H4 (cell line): ENCODE data around the gene TLL1. TPM values are rescaled to one million over a fixed set of nuclear protein-coding genes. Genes with fewer than 3 reads are reported as not detected.

Experiments used
- DNase-seq: peaks from one replicate; pipeline ENCODE4 v3.0.0-alpha.2; 2015; ENCODE audit warnings: low spot score
- total RNA-seq: library from RNA; depleted of rRNA; stranded (reverse); fragments of >200 nt; shearing (Covaris generic); gene quantifications from 2 replicates; pipeline ENCODE4 v1.2.3, GENCODE V29; 2014

The TLL1 gene
- total RNA-seq, 1 experiment from 2014 or later: 0.93 TPM

DNA sequence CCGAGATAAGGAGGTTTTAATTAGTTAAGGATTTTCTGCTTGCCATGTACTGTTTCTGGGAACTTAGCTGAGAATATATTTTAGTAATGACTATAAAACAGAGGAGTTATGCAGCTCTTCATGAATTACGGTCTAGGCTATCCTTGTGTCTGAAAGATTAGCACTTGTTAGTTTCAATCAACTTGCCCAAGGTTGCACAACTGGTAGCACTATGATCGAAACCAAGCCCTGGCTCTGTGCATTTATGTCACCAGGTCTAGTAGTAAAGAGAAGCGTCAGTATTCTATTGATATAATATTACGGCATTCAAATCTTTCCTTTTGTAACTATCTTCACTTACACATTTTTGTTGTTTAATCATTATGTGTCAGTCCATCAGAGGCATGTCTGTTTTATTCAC, 176.0 kb downstream of the TLL1 start:
- no peak for DNase-seq

DNA sequence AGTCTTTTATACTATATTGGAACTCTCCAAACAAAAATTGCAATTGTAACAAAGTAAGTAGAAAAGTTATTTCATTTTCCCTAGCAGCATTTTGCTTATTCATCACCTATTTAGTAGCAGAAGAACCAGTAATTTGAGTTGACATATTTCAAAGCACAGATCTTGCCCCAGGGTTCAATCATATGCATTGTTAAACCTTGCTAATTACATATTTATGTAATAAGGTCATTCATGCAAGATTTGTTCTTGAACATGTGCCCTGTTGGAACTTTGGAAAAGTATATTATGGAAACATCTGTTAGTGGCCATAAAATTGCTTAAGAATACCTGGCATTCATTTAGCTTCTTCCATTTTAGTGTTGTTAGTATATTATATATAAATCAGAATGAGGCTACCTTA, 191.7 kb downstream of the TLL1 start:
- DNase-seq: no peak

DNA sequence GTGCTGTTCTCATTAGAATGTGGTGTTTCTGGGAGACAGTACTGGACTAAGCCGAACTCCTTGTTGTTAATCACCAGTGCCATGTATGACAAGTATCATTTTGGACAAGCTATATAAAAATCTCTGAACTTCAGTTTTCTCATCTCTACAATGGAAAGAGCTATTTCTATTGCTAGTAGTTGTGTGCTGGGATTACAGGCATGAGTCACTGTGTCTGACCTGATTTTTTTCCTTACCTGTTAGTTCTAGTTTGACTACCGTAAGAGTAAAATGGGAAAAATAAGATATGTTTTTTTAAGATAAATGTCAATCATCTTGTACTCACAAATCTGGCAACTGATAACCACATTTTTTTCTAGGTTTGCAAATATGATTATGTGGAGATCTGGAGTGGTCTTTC, 192.3 kb downstream of the TLL1 start:
- DNase-seq: no peak

DNA sequence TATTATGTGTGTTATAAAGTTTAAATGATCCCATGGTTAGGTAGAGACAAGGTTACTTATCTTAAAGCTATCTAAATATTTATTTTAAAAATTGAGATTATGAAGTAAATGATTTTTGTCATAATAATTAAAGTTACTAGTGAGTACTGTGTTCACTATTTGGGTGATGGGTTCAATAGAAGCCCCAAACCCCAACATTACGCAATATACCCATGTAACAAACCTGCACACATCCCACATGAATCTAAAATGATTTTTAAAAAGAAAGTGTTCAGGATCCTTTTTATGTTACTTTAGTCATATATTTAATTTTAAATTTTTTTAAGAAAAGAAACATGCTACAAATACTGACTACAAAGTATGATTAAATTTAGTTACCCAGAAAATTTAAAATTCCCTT, 193.9 kb downstream of the TLL1 start:
- DNase-seq: no peak

DNA sequence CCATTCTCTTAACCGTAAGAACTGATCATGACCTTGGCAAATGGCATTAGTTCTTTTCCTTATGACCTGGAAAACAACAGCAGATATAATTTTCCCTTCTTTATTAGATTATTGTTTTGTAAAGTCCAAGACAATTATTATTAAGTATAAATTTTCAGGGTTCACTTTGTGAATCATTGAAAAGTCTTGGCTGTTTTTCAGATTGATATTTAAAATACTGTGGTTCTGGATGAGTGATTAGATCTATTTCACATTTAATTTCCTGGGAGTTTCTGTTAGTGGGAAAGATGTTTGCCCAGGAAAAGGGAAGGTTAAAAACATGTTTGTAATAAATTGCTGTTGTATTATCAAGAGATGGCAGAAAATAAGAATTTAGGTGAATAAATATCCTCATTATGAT, 194.9 kb downstream of the TLL1 start:
- no peak for DNase-seq

DNA sequence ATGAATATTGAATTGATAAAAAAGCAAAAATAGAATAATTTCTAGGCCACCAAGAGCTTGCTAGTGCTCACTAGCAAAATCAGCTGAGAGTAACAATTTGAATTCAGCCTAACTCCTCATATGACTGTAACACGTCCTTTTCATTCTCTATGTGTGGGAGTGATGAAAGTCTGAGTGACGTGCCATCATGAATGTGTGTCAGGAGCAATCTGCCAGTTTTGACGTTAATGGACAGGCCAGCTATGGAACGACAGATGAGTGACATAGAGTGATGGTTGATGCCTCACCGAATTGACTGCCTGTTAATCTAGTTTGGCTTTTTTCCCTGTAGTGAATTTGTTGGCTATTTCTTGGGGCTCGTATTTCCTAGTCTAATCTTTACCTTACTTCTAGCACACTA, 200.7 kb downstream of the TLL1 start:
- DNase-seq: no peak

DNA sequence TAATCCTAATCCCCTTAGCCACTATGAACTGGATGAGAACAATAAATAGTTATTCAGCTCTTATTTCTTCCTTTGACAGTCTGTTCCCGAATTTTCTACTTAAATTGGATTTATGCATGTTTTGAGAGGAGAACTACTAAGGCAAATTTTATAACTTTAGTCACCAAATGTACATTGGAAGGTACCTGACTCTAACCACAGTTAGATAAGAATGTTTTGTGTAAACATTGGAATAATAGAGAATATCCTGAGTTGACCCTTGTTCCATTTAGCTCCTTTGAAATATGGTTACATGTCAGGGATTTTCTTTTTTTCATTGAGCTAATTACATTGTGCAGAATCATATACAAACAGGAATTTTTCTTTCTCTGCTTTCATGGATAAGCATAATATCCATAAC, 202.6 kb downstream of the TLL1 start:
- no peak for DNase-seq

DNA sequence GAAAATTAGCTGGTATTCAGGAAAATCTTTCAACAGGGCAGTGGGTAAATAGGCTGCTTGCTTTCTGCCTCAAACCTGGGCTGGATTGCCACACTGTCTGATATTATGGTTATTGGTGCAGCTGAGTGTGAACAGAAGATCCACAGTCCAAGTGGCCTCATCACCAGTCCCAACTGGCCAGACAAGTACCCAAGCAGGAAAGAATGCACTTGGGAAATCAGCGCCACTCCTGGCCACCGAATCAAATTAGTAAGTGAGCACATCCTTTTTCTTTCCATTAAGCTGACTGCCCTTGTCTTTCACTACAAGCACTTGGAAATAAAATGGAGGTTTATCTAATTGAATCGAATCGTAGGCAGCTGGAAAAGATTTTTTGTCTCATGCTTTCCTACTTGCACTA, 204.7 kb downstream of the TLL1 start:
- DNase-seq: no peak

DNA sequence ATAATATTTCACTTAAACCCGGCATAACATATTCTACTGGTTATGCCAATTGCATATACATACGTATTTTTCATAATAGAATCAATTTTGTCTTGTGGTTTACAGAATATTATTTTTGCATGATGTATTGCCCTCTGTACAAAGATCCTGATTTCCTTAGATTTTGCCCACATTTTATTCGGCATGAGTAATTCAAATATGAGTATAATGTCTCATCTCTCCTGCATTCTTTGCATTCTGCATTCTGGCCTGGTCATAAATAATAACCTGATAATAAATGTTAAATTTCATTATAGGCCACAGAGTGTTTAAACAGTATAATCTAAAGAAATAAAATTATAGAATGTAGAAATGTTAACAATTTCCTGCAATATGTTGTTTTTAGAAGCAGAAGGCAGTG, 205.3 kb downstream of the TLL1 start:
- DNase-seq: no peak

DNA sequence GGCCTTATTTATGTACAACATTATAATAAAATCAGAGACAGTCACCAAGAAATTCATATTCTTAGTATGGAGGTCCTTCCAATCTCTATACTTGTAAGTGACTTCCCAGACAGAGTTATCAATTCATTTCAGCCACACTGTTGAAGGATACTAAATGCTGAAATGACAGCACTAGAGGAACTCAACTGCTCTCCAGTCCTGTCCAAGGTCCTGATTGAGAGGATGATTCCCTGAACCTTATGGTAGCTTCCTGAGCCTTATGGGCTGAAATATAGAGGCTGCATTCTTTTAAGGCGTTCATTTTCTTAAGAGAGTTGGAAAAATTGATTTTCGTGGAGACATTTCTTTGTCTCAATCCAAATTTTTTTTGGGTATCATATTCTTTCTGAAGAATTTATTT, 205.9 kb downstream of the TLL1 start:
- DNase-seq: no peak

DNA sequence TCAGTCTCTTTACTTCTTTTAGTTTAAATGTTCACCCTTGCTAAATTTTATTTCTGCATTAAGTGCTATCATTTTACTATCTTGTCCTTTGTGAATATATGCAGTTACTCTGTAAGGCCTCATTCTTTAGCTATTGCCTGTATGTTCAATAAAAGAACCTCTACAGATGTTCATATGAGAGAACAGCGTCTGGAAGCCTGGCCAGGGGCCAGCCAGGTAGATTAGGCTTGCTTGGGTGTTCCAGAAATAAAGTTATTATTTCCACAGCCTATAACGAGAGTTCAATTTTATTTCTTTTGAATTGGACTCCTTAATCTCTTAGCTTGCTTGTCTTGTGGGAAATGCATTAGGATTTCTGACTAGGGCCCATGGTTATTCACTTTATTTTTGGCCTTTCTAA, 214.5 kb downstream of the TLL1 start:
- no peak for DNase-seq

DNA sequence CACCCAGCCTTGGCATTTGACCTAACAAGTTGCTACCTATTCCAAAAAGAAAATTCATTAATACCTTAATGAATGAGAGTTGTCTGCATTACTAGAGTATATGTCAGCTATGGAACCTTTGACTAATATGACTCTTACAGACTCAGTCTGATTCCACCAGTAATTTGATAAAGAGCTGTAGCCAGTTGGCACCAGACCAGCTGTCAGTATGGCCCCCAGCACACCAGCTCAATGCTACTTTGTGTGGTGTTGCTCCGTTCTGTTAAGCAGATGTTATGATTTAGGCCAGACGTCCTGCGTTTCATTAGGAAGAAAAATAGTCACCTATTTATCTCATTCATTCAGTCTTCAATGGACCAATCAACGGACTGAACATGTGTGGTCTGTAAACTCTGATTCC, 215.5 kb downstream of the TLL1 start:
- DNase-seq: no peak

DNA sequence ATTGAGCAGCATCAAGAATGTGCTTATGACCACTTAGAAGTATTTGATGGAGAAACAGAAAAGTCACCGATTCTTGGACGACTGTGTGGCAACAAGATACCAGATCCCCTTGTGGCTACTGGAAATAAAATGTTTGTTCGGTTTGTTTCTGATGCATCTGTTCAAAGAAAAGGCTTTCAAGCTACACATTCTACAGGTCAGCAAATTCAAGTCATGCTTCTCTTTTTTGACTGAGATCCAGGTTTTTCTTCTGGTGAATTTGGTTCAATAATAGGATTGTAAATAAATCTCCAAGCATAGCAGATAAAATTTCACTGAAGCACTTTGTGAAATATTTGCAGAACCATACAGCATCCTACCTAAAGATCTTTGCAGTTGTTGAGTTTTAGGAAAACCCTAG, 218.1 kb downstream of the TLL1 start:
- DNase-seq: peak; percentile 43

DNA sequence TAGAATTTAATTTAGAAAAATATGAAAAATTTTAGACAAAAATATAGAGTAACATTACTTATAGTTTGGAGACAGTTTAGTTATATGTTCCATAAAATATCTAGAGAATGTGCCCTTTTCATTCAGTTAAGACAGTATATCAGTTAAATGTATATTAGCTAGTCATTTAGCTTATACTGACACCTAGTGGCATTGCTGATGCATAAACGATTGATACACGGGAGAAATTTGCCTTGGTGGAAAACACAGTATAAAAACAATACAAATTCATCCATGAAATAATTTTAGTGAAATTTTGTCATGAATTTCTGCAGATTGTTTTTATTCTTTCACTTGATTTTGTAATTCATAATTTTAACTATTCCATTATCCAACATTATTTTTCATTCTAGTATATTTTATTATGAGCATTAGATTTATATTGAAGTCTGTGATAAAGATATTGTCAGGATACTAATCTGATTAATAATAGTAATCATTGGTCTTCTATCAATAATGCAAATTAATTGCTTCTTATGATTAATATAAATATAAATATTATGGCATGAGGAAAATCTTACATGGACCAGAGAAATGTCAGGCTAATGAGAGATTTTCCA, 219.0 kb downstream of the TLL1 start:
- peak; percentile 43 for DNase-seq

DNA sequence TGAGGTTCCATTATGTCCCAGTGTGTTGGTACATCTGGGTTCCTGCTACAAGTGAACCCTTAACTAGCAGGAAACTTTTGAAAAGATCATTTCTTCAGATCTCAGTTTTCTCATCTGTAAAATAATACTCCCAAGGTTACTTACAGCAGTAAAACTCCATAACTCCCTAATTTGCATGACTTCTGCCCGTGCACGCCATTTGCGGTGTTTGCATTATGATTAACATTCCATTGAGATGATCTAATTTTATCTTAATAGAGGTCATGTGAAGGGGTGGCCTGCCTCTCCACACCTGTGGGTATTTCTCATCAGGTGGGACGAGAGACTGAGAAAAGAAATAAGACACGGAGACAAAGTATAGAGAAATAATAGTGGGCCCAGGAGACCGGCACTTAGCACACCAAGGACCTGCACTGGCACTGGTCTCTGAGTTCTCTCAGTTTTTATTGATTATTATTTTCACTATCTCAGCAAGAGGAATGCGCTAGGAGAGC, 219.8 kb downstream of the TLL1 start:
- DNase-seq: no peak

DNA sequence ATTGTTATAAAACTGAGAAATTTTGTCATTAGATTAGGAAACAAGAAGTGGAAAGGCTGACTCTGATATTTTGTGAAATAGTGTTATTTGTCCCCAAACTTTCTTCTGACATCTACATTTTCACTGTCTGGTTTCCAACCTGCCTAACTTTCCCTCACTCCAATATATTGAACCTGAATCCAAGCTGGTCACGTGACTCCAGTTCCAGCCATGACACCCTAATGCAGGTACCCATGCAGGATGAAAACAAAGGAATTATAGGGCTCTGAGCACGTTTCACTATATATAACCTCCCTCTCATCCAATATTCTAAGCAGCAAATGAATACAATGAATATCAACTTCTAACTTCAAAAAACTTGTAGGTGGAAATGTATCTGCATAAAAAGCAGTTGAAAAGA, 231.6 kb downstream of the TLL1 start:
- no peak for DNase-seq

DNA sequence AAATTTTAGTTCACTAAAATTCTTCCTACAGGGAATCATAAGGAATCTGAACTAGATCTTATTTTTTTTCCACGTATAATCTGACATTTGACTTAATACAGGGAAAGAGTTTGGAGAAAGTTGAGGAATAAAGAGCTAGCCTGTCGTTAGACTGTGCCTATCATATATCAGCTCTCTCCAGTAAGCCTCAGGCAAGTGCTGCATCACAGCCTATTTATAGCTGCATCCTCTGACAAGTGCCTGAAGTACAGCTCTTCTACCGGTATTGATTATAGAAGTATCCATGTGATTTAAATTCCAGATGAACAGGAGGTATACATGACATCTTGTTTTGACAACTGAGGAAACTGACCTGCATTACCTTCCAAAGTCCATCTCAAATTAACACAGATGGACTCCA, 248.9 kb downstream of the TLL1 start:
- DNase-seq: no peak

DNA sequence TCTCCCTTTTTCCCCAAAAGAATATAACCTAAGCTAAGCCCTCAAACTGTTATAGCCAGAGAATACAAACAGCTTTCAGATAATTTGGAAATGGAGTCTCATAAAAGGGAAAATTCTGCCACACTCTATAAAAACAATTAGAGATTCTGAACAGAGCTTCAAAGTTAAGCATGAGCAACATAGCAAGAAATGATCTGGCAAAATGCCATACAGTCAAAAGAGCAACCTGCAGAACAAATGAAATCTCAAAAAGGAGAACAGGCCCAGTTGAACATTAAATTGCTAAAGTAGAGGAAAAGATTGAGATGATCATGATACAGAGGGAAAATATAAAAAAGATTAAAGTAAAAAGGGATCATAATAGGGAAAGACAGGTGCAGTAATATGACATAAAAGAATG, 250.5 kb downstream of the TLL1 start:
- DNase-seq: no peak

DNA sequence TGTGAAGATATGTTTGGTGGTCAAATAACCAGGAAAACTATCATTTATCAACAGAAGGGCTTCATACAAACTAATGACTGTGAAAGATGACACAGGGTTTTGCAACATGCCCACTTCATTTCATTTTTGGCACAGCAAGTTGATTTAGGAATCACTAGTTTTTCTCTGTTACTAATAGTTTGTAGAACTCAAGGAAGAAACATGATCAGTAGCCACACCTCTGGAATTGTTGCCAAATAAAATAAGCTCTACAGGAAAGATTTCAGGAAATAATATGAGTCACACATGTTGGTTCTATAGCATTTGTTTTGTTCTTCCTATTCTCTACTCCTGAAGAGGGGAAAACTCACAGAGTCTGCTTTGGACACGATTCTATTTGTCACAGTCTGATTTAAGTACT, 255.4 kb downstream of the TLL1 start:
- peak; percentile 43 for DNase-seq

DNA sequence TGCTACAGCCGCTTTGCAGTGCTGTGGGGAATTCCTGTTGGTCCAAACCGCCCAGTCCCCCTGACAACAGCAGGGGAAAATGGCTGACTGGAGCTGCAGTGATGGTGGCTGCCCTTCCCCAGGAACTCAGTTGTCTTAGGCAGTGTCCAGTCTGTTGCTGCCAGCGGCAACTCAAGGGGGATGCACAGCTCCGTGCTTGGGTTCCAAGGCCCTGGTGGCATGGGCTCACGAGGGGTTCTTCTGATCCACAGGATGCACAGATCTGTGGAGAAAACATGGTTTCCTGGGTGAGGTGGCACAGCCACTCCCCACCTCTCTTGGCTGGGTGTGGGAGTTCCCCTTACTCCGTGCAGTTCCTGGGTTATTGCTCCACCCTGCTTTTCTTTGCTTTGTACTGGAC, 261.2 kb downstream of the TLL1 start:
- DNase-seq: no peak

DNA sequence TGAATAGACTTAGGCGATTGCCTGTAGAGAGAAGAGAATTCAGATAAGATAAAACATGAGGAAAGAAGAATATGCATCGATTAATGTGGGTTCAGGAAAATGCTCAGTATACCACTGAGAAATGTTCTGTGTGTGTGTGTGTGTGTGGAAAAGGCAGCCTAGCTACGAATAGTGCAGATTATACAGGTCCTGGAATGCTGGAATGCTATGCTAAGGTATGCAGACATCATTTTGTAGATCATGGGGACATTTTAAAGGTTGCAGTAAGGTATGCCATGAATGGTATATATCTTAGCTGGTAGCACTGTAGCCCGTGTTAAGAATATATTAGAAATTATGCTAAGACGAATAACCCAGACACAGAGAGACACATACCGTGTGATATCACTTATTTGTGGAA, 267.9 kb downstream of the TLL1 start:
- DNase-seq: no peak

DNA sequence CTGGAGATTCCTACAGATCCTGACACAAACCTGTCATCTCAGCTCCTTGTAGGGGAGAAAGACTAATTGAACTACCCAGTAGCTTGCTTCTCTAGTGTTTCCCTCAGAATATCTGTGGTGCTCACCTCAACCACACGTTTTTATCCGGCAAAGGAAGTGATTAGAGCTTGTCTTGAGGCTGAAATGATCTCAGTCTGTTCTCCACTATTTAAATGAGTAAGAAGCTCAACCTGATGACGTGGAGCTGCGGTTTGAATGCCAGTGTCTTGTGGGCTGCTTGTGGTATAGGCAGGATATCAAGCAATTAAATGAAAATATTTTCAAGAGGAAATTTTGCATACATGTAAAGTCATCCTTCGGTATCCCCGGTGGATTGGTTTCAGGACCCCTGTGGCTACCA, 270.2 kb downstream of the TLL1 start:
- peak; percentile 96 for DNase-seq

DNA sequence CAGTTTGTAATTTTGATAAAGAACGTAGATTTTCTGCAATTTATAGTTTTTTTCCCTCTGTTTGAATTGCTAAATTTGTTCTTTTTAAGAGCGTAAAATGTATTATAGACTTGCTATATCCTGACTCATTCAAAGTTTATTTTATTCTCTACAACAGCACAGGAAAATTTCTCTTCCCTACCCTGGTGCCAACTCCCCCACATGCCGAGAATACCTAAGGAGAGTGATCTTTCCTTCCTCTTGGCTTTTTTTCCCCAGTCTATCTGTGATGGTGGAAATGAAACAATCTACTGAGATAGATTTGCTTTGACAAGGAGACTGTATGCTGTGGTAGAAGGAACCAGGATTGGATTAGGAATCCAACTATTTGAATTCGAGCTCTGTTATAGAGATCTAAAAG, 271.6 kb downstream of the TLL1 start:
- DNase-seq: no peak

DNA sequence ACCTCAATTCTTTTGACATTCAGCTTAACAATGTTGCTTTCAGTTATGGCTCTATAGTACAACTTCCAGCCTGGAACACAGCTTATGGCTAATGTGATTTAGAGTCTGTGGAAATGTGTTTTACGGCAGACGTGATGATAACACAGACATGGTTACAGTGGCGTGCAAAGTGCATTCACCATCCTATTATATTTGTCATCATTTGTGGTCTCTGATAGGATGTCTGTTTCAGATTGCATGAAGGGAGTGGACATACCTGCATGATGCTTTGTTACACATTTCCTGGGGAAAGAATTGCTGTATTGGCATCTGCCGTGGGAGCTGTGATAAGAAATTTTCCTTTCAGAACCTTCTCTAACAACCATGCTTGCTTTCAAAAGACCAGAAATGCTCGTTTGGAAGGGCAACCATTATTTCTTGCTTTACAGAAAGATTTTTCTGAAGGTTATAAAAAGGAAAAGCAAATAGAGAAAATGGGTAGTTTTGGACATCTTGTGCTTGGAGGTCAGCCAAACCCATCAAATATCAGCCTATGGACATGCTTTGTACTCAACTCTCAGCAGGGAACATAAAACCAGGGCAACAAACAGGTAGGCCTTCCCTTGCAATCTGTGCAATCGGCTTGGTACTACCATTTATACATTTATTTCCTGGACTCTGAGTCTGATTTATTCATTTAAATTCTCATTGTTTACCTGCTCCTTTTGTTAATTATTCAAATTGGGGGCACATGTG, 273.9 kb downstream of the TLL1 start:
- peak; percentile 22 for DNase-seq
